ENCODE measurements around the gene CCND2. TPM values are rescaled to one million over a fixed set of nuclear protein-coding genes. Genes with fewer than 3 reads are reported as not detected.

The CCND2 gene
- total and polyA plus RNA-seq, 9 of the 15 experiments (the other 6 are each of a cell fraction or from before 2014, with no cell fraction given) = 13.6 to 99.3 (median 39.6) TPM

DNA sequence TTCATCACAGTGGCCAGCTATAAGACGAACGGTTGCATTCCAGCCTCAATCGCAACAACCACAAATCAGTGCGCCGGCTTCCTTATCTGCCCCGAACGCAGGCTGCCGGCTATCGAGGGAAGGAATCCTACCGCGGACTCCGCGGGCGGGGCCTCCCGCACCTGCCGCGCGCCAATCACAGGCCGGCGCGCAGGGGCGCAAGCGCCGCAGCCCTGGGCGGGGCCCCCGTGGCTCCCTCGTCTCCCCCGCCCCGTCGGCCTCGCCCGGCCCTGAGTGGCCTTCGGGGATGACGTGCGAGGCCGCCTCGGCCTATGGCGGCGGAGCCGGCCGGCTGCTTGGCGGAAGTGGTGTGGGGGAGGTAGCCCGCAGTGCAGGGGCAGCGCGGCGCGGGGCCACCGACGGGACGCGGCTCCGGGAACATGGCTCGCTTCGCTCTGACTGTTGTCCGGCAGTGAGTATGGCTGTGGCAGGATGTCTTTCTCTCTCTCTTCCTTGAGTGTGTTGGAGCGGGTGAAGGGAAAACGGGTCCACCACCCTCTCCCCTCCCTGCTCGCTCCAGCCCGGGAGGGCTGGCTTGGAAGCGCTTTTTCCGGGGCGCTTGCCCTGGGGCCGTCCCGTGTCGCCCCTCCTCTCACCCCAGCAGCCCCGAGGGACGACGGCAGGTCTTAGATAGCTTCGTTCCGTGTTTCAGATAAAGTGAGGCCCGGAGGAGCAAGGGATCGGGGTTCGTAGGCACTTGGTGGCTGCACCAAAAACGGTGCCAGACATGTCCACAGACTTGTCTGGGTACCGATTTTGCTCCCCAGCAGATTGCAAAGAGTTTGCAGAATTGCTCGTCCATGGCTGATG lies 47.5 kb downstream of the CCND2 start, which contains the start of gene TIGAR (continued):
- TF ChIP-seq, protein P1, sequence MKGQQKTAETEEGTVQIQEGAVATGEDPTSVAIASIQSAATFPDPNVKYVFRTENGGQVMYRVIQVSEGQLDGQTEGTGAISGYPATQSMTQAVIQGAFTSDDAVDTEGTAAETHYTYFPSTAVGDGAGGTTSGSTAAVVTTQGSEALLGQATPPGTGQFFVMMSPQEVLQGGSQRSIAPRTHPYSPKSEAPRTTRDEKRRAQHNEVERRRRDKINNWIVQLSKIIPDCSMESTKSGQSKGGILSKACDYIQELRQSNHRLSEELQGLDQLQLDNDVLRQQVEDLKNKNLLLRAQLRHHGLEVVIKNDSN (CRISPR knock-in tag; IDR thresholded peaks at IDR 0.05) = no peak
- TF ChIP-seq BRCA1 (IDR thresholded peaks at IDR 0.05) (no peak), BRCA1 (CRISPR knock-in tag; IDR thresholded peaks at IDR 0.05) (no peak), POLR2AphosphoS5 (IDR thresholded peaks at IDR 0.05; ENCODE audit: control insufficient read depth, insufficient read depth, low read depth, low read length) (0 out of 2 replicates have a peak, but pooled peaks have one; percentile 17), ZNF589 (CRISPR knock-in tag; IDR thresholded peaks at IDR 0.05; ENCODE audit: low read depth) (peak; percentile 56; the same call in 1 of the 2 replicates), BCL6 (CRISPR knock-in tag; IDR thresholded peaks at IDR 0.05) (peak; percentile 77; the same call in 1 of the 2 replicates), POLR2G (IDR thresholded peaks at IDR 0.05; ENCODE audit: low read depth, low read length) (peak; percentile 74), HSF4 (CRISPR knock-in tag; IDR thresholded peaks at IDR 0.05; ENCODE audit: borderline replicate concordance) (no peak), HMG20A (CRISPR knock-in tag; conservative IDR thresholded peaks at IDR 0.05) (peak; percentile 97), CXXC5 (CRISPR knock-in tag; IDR thresholded peaks at IDR 0.05) (peak; percentile 100), IFI16 (CRISPR knock-in tag; IDR thresholded peaks at IDR 0.05) (no peak), TEAD1 (CRISPR knock-in tag; IDR thresholded peaks at IDR 0.05) (peak; percentile 98 to 99), LARP7 (IDR thresholded peaks at IDR 0.05) (no peak), KDM2B (CRISPR knock-in tag; IDR thresholded peaks at IDR 0.05) (0 out of 2 replicates have a peak, but pooled peaks have one; percentile 32), ZNF780A (CRISPR knock-in tag; IDR thresholded peaks at IDR 0.05) (no peak), ATF1 (CRISPR knock-in tag; IDR thresholded peaks at IDR 0.05) (no peak), ATF1 (tag; IDR thresholded peaks at IDR 0.05) (peak; percentile 90), TCF3 (CRISPR knock-in tag; IDR thresholded peaks at IDR 0.05) (peak; percentile 71), MBD2 (IDR thresholded peaks at IDR 0.05; ENCODE audit: borderline replicate concordance, low read depth) (no peak), NFE2 (IDR thresholded peaks at IDR 0.05; ENCODE audit: low read depth) (no peak), DMBX1 (CRISPR knock-in tag; IDR thresholded peaks at IDR 0.05; ENCODE audit: borderline replicate concordance) (peak; percentile 75)
- TF ChIP-seq, protein P2, sequence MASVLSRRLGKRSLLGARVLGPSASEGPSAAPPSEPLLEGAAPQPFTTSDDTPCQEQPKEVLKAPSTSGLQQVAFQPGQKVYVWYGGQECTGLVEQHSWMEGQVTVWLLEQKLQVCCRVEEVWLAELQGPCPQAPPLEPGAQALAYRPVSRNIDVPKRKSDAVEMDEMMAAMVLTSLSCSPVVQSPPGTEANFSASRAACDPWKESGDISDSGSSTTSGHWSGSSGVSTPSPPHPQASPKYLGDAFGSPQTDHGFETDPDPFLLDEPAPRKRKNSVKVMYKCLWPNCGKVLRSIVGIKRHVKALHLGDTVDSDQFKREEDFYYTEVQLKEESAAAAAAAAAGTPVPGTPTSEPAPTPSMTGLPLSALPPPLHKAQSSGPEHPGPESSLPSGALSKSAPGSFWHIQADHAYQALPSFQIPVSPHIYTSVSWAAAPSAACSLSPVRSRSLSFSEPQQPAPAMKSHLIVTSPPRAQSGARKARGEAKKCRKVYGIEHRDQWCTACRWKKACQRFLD (CRISPR knock-in tag; IDR thresholded peaks at IDR 0.05) = peak; percentile 66
- TF ChIP-seq, protein P3, sequence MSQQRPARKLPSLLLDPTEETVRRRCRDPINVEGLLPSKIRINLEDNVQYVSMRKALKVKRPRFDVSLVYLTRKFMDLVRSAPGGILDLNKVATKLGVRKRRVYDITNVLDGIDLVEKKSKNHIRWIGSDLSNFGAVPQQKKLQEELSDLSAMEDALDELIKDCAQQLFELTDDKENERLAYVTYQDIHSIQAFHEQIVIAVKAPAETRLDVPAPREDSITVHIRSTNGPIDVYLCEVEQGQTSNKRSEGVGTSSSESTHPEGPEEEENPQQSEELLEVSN (IDR thresholded peaks at IDR 0.05; ENCODE audit: borderline replicate concordance in 1 of 2, extremely low read depth in 1 of 2, insufficient read depth in 1 of 2, insufficient read length in 1 of 2, low read depth in 1 of 2, low read length in 1 of 2, poor library complexity in 1 of 2, severe bottlenecking in 1 of 2) = peak; percentile 26 to 60
- TF ChIP-seq, protein P4, sequence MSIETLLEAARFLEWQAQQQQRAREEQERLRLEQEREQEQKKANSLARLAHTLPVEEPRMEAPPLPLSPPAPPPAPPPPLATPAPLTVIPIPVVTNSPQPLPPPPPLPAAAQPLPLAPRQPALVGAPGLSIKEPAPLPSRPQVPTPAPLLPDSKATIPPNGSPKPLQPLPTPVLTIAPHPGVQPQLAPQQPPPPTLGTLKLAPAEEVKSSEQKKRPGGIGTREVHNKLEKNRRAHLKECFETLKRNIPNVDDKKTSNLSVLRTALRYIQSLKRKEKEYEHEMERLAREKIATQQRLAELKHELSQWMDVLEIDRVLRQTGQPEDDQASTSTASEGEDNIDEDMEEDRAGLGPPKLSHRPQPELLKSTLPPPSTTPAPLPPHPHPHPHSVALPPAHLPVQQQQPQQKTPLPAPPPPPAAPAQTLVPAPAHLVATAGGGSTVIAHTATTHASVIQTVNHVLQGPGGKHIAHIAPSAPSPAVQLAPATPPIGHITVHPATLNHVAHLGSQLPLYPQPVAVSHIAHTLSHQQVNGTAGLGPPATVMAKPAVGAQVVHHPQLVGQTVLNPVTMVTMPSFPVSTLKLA (conservative IDR thresholded peaks at IDR 0.05) = peak in 1 of 2 experiments; percentile 68; a peak in 1 of 4 replicates

All from K562 (cell line).